Measurements from ENCODE around the gene YPEL2. TPM values are rescaled to one million over a fixed set of nuclear protein-coding genes. Genes with fewer than 3 reads are reported as not detected.
A peak's percentile ranks its signal among the peaks of the same experiment; 100 is the strongest.

YPEL2 gene
- total RNA-seq, 2 experiments from 2014 or later: 0.88 to 3.1 TPM

- peaks cover 62% of the 10 kb centered on the region for H3K4me1 ChIP-seq (ENCODE audit: insufficient read depth, low read length, poor library complexity, severe bottlenecking)
- H3K27ac ChIP-seq (ENCODE audit: low read depth, low read length, poor library complexity, severe bottlenecking): peak overlapping the region; percentile 76
- intact Hi-C loops (cut with micrococcal nuclease; ENCODE audit: unreplicated experiment): loop anchor here (1.0 kb wide), 1 partner anchor 30 kb away; no protein-coding TSS in a partner anchor
- no peaks in the 10 kb centered on the region for H3K79me2 ChIP-seq (ENCODE audit: insufficient read depth, low read depth, low read length)
- no peaks in the 10 kb centered on the region for H3K9me2 ChIP-seq (ENCODE audit: insufficient read depth, low read length)
- BruUV-seq (replicated peaks): no TSS peak
- H2AFZ ChIP-seq (ENCODE audit: low read length): peak overlapping the region; percentile 81
- H3K9me3 ChIP-seq (ENCODE audit: low read length): no peaks in the 10 kb centered on the region
- H3K4me3 ChIP-seq (ENCODE audit: low read depth, low read length, poor library complexity, severe bottlenecking): peak overlapping the region; percentile 46
- H3K4me2 ChIP-seq (ENCODE audit: low read length): peak overlapping the region; percentile 74
- peak; percentile 79 for DNase-seq (ENCODE audit: low spot score)
- CTCF ChIA-PET (ENCODE audit: unreplicated experiment): no interaction called here
- TF ChIP-seq, protein P1, sequence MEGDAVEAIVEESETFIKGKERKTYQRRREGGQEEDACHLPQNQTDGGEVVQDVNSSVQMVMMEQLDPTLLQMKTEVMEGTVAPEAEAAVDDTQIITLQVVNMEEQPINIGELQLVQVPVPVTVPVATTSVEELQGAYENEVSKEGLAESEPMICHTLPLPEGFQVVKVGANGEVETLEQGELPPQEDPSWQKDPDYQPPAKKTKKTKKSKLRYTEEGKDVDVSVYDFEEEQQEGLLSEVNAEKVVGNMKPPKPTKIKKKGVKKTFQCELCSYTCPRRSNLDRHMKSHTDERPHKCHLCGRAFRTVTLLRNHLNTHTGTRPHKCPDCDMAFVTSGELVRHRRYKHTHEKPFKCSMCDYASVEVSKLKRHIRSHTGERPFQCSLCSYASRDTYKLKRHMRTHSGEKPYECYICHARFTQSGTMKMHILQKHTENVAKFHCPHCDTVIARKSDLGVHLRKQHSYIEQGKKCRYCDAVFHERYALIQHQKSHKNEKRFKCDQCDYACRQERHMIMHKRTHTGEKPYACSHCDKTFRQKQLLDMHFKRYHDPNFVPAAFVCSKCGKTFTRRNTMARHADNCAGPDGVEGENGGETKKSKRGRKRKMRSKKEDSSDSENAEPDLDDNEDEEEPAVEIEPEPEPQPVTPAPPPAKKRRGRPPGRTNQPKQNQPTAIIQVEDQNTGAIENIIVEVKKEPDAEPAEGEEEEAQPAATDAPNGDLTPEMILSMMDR (conservative IDR thresholded peaks at IDR 0.05; ENCODE audit: low read length): no peak
- no peaks in the 10 kb centered on the region; the same call in 1 of the 2 replicates for H3K36me3 ChIP-seq (ENCODE audit: insufficient read depth, low read length)
- POLR2A ChIA-PET: interaction anchor here (0.5 to 1.1 kb wide), 5 partner anchors 9 to 767 kb away, joined by 3 to 4 read pairs (median 4); partner anchors contain the start of gene PRR11
- no peaks in the 10 kb centered on the region for H4K20me1 ChIP-seq (ENCODE audit: insufficient read depth, low read length)
Observed at GRCh38 chr17:59361916-59362810, 30.7 kb downstream of the YPEL2 start.

DNA sequence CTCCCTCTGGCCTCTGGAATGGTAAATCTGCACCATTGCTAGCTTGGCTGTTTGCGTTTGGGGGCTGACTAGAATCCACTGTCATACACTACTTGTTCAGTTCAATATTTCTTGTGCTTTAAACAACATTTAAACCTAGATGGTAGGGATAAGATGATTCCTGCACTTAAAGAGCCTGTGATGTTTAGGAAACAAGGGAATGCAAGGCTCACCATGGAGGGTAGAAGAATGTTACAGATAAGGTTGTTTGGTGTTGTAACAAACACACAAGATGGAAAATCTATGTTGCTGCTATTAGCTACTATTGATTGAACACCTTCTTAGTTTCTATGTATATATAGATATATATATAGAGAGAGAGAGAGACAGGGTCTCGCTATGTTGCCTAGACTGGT lies 31.4 kb downstream of the YPEL2 start:
- H3K9me2 ChIP-seq (ENCODE audit: insufficient read depth, low read length): no peaks in the 10 kb centered on the region
- H4K20me1 ChIP-seq (ENCODE audit: insufficient read depth, low read length): no peaks in the 10 kb centered on the region
- H3K4me3 ChIP-seq (ENCODE audit: low read depth, low read length, poor library complexity, severe bottlenecking): peak overlapping the region; percentile 46
- H3K79me2 ChIP-seq (ENCODE audit: insufficient read depth, low read depth, low read length): no peaks in the 10 kb centered on the region
- intact Hi-C loops (cut with micrococcal nuclease; ENCODE audit: unreplicated experiment): loop anchor here (1.0 kb wide), 1 partner anchor 31 kb away; no protein-coding TSS in a partner anchor
- H3K36me3 ChIP-seq (ENCODE audit: insufficient read depth, low read length): no peaks in the 10 kb centered on the region
- peak overlapping the region; percentile 76 for H3K27ac ChIP-seq (ENCODE audit: low read depth, low read length, poor library complexity, severe bottlenecking)
- no peak for TF ChIP-seq EZH2phosphoT487 (IDR thresholded peaks at IDR 0.05; ENCODE audit: borderline replicate concordance, low read depth, low read length)
- TF ChIP-seq, protein P1 (conservative IDR thresholded peaks at IDR 0.05; ENCODE audit: low read length): no peak
- ChIA-PET POLR2A (interaction anchor here (0.5 to 1.1 kb wide), 5 partner anchors 8 to 207 kb away, joined by 3 to 4 read pairs (median 3); partner anchors contain the start of gene PRR11), CTCF (ENCODE audit: unreplicated experiment) (no interaction called here)
- no peaks in the 10 kb centered on the region for H3K9me3 ChIP-seq (ENCODE audit: low read length)
- no TSS peak for BruUV-seq (replicated peaks)
- peak overlapping the region; percentile 74 for H3K4me2 ChIP-seq (ENCODE audit: low read length)
- peak overlapping the region; percentile 81 for H2AFZ ChIP-seq (ENCODE audit: low read length)
- no peak for DNase-seq (ENCODE audit: low spot score)
- H3K4me1 ChIP-seq (ENCODE audit: insufficient read depth, low read length, poor library complexity, severe bottlenecking): peaks cover 62% of the 10 kb centered on the region

Data from OCI-LY7 (cell line).